Muscle layer of colon (tissue), 2 donors: ENCODE measurements around the gene TTC9C.
"Not testable (repeated sequence)": the region's sequence is repeated elsewhere in the genome, so short reads cannot be mapped to it uniquely, and the experiment has no call there.

Experiments
- H3K27ac ChIP-seq: one replicate; pipeline ENCODE4 v1.7.0; 2013; ENCODE audit warnings: low read depth, mild to moderate bottlenecking, low read length, moderate library complexity
- H3K27me3 ChIP-seq, 2 donors: one replicate each; pipeline ENCODE4 v1.7.0; 2013; ENCODE audit warnings: low read length in 2 of 2, mild to moderate bottlenecking in 2 of 2; ENCODE audit not compliant: insufficient read depth in 2 of 2, control insufficient read depth in 1 of 2
- H3K36me3 ChIP-seq: one replicate; pipeline ENCODE4 v1.7.0; 2013; ENCODE audit warnings: mild to moderate bottlenecking, low read length; ENCODE audit not compliant: insufficient read depth
- H3K4me1 ChIP-seq: one replicate; pipeline ENCODE4 v1.7.0; 2013; ENCODE audit warnings: mild to moderate bottlenecking, low read length; ENCODE audit not compliant: insufficient read depth
- H3K4me3 ChIP-seq, 2 donors: one replicate each; pipeline ENCODE4 v1.7.0; 2013; ENCODE audit warnings: low read length in 2 of 2, low read depth in 1 of 2, mild to moderate bottlenecking in 1 of 2, moderate library complexity in 1 of 2
- H3K9ac ChIP-seq: one replicate; pipeline ENCODE4 v1.7.0; 2013; ENCODE audit warnings: low read length
- H3K9me3 ChIP-seq: one replicate; pipeline ENCODE4 v1.7.0; 2013; ENCODE audit warnings: mild to moderate bottlenecking, low read length
- donor health status: abdominal sarcoma.
- donor health status: Adenocarcinoma of cecum.

Gene TTC9C

DNA sequence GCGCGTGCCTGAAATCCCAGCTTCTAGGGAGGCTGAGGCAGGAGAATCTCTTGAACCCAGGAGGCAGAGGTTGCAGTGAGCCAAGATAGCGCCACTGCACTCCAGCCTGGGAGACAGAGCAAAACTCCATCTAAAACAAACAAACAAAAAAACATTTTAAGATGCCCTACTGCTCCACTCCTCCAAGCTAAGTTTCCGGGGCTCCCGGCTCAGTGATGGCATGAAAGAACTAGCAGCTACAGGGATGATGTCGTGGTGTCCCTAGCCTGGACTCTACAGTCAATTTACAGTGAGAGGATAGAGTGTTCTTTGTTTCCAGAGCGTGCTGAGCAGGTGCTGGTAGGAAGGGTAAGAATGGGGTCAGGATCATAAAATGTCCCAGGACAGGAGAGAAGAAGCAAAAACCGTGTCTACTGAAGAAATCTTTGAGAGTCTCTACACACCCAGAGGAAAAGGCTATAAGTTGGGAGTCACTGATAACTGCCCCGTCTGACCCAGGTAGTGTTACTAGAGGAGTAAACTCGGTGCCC lies 26.9 kb downstream of the TTC9C start:
- H3K9me3 ChIP-seq: no peaks in the 10 kb centered on the region
- H3K4me1 ChIP-seq: peaks cover 18% of the 10 kb centered on the region
- peak overlapping the region; percentile 68 for H3K9ac ChIP-seq
- no peak overlapping the region for H3K27ac ChIP-seq
- no peaks in the 10 kb centered on the region for H3K27me3 ChIP-seq
- peaks cover 15% of the 10 kb centered on the region for H3K36me3 ChIP-seq
- H3K4me3 ChIP-seq: no peak overlapping the region

GRCh38 chr11:62757846-62758788 lies 29.8 kb downstream of the TTC9C start:
- Histone ChIP-seq H3K27ac (no peak overlapping the region), H3K4me1 (peaks cover 16% of the 10 kb centered on the region), H3K36me3 (peaks cover 2% of the 10 kb centered on the region), H3K9me3 (no peaks in the 10 kb centered on the region), H3K27me3 (no peaks in the 10 kb centered on the region), H3K9ac (no peak overlapping the region), H3K4me3 (no peak overlapping the region)

DNA sequence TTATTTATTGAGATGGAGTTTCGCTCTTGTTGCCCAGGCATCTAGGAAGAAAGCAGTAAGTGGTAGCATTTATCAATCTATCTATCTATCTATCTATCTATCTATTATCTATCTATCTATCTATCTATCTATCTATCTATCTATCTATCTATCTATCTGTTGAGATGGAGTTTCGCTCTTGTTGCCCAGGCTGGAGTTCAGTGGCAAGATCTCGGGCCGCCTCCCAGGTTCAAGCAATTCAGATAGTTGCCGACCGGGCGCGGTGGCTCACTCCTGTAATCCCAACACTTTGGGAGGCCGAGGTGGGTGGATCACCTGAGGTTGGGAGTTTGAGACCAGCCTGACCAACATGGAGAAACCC lies 32.6 kb downstream of the TTC9C start:
- H3K9me3 ChIP-seq, H3K9ac ChIP-seq, H3K27ac ChIP-seq, H3K36me3 ChIP-seq, H3K4me3 ChIP-seq, H3K27me3 ChIP-seq: not testable (repeated sequence)
- H3K4me1 ChIP-seq: peaks cover 11% of the 10 kb centered on the region

DNA sequence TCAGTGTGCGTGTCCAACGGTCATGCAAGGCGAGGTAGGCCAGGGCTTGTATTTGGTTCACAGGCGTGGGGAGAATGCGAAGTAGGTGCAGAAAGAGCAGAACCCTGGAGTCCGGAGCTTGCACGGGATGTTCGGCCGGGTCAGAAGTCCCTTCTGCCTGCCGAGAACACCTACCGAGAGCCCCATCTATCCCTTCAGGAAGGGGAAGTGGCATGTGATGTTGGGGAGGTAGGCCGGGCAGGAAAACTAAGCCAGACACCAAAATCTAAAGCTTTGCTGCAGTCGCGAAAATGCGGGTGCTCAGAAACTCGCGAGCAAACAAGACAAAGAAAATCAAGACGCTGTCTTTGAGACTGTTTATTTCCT lies 42.5 kb downstream of the TTC9C start:
- H3K4me3 ChIP-seq: peak overlapping the region; percentile 68 to 87
- peak overlapping the region; percentile 12 for H3K9ac ChIP-seq
- H3K27me3 ChIP-seq: no peaks in the 10 kb centered on the region
- H3K27ac ChIP-seq: peak overlapping the region; percentile 82
- peaks cover 19% of the 10 kb centered on the region for H3K4me1 ChIP-seq
- no peaks in the 10 kb centered on the region for H3K9me3 ChIP-seq
- H3K36me3 ChIP-seq: peaks cover 16% of the 10 kb centered on the region

- Histone ChIP-seq H3K9me3 (no peaks in the 10 kb centered on the region), H3K4me1 (peaks cover 19% of the 10 kb centered on the region), H3K27me3 (no peaks in the 10 kb centered on the region), H3K4me3 (peak within 1 kb of the TSS; percentile 68 to 87), H3K36me3 (peaks cover 17% of the 10 kb centered on the region), H3K9ac (peak within 1 kb of the TSS; percentile 66), H3K27ac (peak within 1 kb of the TSS; percentile 82)
Observed at GRCh38 chr11:62771144-62772021, 43.1 kb downstream of the TTC9C start, which contains the start of gene TAF6L. Gene TAF6L (plus strand): TSS chr11:62771396. CDS start chr11:62775784, 4,388 bp downstream.

DNA sequence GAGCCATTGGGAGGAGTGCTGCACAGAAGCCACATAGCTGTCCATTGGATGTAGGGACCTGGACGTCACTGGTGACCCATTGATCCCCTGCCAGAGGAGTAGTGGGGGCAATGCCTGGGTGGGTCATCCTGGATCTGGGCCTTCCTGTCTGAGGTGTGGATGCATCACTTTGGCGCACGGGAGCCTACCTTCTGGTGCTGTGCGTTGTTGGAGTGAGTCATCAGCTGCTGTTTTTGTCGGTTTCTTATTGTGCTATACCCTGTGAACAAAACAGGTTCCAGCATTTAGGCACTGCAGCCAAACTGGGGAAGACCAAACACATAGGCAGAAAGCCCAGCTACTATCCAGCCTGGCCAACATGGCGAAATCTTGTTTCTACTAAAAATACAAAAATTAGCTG lies 46.1 kb downstream of the TTC9C start:
- no peaks in the 10 kb centered on the region for H3K27me3 ChIP-seq
- peaks cover 19% of the 10 kb centered on the region for H3K4me1 ChIP-seq
- H3K9ac ChIP-seq: no peak overlapping the region
- H3K27ac ChIP-seq: no peak overlapping the region
- H3K36me3 ChIP-seq: peaks cover 33% of the 10 kb centered on the region
- H3K4me3 ChIP-seq: no peak overlapping the region
- H3K9me3 ChIP-seq: no peaks in the 10 kb centered on the region

- H3K9ac ChIP-seq: no peak overlapping the region
- no peak overlapping the region for H3K27ac ChIP-seq
- H3K36me3 ChIP-seq: peaks cover 33% of the 10 kb centered on the region
- no peak overlapping the region for H3K4me3 ChIP-seq
- no peaks in the 10 kb centered on the region for H3K9me3 ChIP-seq
- peaks cover 6% of the 10 kb centered on the region for H3K4me1 ChIP-seq
- H3K27me3 ChIP-seq: no peaks in the 10 kb centered on the region
Observed at GRCh38 chr11:62775646-62776045, 47.4 kb downstream of the TTC9C start.

GRCh38 chr11:62777389-62777788 lies 49.1 kb downstream of the TTC9C start:
- Histone ChIP-seq H3K4me3 (no peak overlapping the region), H3K27me3 (no peaks in the 10 kb centered on the region), H3K4me1 (no peaks in the 10 kb centered on the region), H3K9ac (no peak overlapping the region), H3K27ac (no peak overlapping the region), H3K9me3 (no peaks in the 10 kb centered on the region), H3K36me3 (peaks cover 38% of the 10 kb centered on the region)

- no peak overlapping the region for H3K27ac ChIP-seq
- no peak overlapping the region for H3K4me3 ChIP-seq
- H3K9me3 ChIP-seq: no peaks in the 10 kb centered on the region
- H3K27me3 ChIP-seq: no peaks in the 10 kb centered on the region
- H3K36me3 ChIP-seq: peaks cover 44% of the 10 kb centered on the region
- H3K9ac ChIP-seq: no peak overlapping the region
- H3K4me1 ChIP-seq: no peaks in the 10 kb centered on the region
Observed at GRCh38 chr11:62778441-62778840, 50.2 kb downstream of the TTC9C start.

DNA sequence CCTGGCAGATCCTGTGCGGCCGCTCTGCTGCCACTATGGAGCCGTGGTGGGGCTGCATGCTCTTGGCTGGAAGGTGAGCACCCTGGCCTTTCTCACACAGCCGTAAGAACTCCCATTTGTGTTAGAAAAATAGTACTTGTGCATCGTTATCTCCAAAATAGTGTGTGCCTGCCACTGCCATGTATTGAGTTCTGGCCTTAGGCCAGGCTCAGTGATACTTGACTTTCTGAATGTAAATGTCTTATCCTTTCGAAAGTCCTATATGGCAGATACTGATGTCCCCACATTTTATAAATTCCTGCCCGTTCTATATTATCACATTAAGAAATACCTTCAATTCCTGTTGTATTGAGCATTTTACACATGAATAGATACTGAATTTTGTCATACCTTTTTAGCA lies 54.5 kb downstream of the TTC9C start:
- no peak overlapping the region for H3K27ac ChIP-seq
- H3K9ac ChIP-seq: no peak overlapping the region
- H3K36me3 ChIP-seq: peaks cover 22% of the 10 kb centered on the region
- peaks cover 12% of the 10 kb centered on the region for H3K4me1 ChIP-seq
- H3K9me3 ChIP-seq: no peaks in the 10 kb centered on the region
- no peak overlapping the region for H3K4me3 ChIP-seq
- H3K27me3 ChIP-seq: no peaks in the 10 kb centered on the region

GRCh38 chr11:62786318-62787004 lies 58.2 kb downstream of the TTC9C start:
- H3K9me3 ChIP-seq: no peaks in the 10 kb centered on the region
- H3K4me3 ChIP-seq: peak overlapping the region; percentile 69 to 100
- H3K36me3 ChIP-seq: peaks cover 34% of the 10 kb centered on the region
- H3K4me1 ChIP-seq: peaks cover 24% of the 10 kb centered on the region
- peak overlapping the region; percentile 87 for H3K27ac ChIP-seq
- H3K27me3 ChIP-seq: no peaks in the 10 kb centered on the region
- H3K9ac ChIP-seq: peak overlapping the region; percentile 97
